NCI-H345 treated with DMSO at 0.1 percent for 48 hours (cell line): Measurements from ENCODE around the gene VEGFC.

Source experiments
- DNase-seq: peaks from one replicate; lab custom pipeline; 2025; ENCODE audit not compliant: unreplicated experiment; lab: John Stamatoyannopoulos, UW

The VEGFC gene

GRCh38 chr4:176799653-176800052 is 6.9 kb upstream of the VEGFC start:
- DNase-seq = no peak

- no peak for DNase-seq
These were observed 5.8 kb upstream of the VEGFC start for GRCh38 chr4:176798540-176798939.

GRCh38 chr4:176795441-176795840 is 2.7 kb upstream of the VEGFC start:
- no peak for DNase-seq

- no peak for DNase-seq
These were observed 1.9 kb upstream of the VEGFC start for GRCh38 chr4:176794651-176795050.

- DNase-seq = no peak
These were observed 1.4 kb upstream of the VEGFC start for GRCh38 chr4:176794151-176794550.

DNA sequence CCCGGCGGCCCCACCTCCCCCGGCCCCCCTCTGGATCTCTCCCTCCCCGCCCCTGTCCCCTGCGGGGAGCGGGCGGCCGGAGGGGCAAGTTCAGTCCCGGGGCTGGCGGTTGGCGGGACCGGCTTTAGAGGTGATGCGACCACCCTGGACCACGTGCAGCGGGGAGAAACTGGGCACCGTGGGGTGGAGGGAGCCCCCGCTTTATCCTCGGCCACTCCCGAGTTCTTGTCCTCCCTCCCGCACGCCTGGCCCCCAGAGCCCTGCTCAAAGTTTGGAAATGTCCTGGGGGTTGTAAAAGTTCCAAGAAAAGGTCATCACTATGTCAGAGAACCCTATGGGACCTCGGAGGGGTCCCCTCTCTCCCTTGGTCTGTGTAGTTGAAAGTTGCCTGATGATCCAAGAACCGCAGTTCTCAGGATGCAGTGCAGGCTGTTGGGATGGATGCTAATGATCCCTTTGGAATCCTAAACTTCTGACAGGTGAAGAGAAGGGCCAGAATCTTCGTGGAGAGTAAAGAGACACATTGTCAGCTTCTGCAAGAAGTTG is 411 bp upstream of the VEGFC start:
- DNase-seq = no peak

GRCh38 chr4:176791591-176792325 is 964 bp downstream of the VEGFC start:
- DNase-seq = no peak

GRCh38 chr4:176790398-176790797 is 2.3 kb downstream of the VEGFC start:
- DNase-seq = no peak

- no peak for DNase-seq
These were observed 2.8 kb downstream of the VEGFC start for GRCh38 chr4:176789955-176790354.

GRCh38 chr4:176788971-176789370 is 3.8 kb downstream of the VEGFC start:
- no peak for DNase-seq

DNA sequence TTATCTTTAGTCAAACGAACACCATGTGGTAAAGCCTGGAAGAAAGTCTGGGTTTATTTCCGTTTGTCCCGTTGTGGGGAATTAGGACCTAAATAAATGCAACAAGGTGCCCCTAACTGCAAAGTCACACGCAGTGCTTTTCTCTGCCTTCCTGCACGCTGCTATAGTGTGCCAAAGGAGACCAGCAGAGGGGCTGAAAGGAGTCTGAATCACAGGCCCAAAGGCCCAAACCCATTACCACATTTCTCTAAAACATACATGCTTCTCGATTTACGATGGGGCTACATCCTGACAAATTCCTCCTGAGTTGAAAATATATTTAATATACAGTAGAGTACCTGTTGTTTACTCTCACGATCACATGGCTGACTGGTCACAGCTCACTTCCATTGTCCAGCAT is 4.5 kb downstream of the VEGFC start:
- no peak for DNase-seq

GRCh38 chr4:176784816-176785215 is 7.9 kb downstream of the VEGFC start:
- no peak for DNase-seq

DNA sequence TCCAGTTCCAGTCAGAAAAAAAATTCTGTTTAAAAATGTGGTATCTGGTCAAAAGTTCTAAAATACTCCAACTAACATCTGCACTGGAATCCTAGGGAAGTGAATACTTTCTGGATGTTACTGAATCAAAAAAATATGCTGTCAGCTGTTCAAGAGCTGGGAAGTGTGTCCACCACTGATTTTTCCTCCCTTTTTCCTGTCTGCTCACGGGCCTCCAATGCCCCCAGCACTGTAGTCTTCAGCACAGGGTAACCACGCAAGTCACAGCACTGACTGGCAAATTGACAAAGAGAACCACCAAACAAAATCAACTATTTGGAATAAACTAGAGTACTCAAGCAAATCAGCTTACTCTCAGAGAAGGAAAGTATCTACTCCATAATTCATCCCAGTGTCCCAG is 9.9 kb downstream of the VEGFC start:
- no peak for DNase-seq

GRCh38 chr4:176782191-176782590 is 10.5 kb downstream of the VEGFC start:
- DNase-seq = no peak

- DNase-seq = no peak
These were observed 11.0 kb downstream of the VEGFC start for GRCh38 chr4:176781739-176782100.

DNA sequence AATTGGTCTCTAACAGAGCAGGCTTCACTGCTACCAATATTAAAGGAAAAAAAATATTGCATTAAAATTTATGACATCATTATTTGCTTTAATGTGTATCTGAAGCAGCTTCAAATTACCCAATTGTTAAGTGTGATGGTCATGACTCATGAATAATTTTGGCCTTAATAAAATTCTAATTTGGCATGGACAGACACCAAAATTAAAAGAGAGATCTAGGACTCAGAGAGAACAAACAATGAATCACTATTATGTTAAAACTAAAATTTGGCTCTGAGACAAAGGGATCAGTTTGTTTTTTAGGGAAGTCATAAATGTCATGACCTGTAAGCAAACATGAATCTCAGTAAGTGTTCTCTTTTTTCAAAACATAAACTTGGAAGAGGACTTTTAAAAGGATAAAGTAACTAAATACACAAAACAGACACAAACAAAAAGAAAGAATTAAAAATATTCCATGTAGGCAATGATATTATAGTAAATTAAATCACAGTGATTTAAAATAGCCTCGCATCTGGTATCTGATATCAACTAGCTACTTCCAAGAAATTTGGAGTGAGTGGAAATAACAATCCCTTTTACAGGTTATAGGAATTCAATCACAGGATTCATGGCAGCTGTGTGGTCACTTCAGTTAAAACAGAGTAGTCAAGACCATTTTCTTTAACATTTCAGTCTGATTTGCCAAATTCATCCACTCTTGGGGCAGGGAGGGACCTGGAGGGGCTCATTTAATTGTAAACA is 11.6 kb downstream of the VEGFC start:
- no peak for DNase-seq

DNA sequence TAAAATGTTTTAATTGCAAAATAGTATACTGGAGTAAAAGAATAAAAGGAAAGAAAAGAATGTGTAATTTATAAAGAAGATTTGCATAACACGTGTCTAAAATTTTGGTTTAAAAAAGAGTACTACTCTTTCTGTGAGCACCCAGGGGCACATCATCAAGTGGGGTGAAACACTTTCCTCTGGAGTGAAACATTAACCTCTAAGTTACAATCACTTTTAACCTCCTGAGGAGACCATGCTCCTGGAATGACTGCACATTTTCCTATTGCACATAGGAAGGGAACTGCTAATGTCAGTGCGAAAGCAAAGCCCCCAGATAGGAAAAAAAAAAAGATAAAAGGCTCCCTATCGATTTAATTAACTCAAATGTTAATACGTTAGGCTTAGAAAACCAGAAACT is 13.3 kb downstream of the VEGFC start:
- no peak for DNase-seq

DNA sequence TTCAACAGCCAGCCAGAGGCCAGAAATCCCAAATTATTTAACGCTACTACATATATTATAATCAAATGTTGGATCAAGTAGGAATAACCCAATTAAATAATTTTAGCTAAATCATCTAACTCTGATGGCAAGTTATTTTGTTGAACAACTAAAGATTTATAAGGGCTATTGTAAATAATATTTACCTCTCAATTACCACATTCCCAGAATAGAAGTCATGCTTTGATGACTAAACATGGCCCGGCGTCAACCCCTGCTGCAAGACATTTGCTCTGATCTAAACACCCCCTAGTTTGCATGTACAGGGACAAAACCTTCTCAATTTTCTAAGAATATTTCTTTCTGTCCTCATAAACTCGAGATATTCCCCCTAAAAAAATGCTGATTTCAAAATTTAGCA is 14.2 kb downstream of the VEGFC start:
- no peak for DNase-seq

GRCh38 chr4:176778063-176778462 is 14.7 kb downstream of the VEGFC start:
- DNase-seq = no peak

DNA sequence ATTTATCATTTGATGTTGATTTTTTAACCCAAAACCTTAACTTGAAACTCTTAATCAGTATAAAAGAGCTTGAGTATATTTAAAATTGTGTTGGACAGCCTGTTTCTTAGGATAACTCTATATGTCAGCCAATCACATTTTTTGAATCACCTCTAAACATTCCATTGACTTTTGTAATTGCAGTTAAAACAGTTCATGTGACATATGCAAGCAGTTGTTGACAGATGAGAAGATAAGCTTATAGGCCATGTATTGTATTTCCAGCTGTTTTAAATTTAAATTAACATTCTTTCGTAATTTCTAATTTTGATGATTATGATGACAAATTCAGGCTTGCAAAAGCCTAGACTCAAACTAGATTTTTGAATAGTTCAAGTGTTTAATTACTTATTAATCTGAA is 17.4 kb downstream of the VEGFC start:
- no peak for DNase-seq

- no peak for DNase-seq
These were observed 17.9 kb downstream of the VEGFC start for GRCh38 chr4:176774852-176775251.

- no peak for DNase-seq
These were observed 23.2 kb downstream of the VEGFC start for GRCh38 chr4:176769514-176769913.
